GM12892 (cell line): ENCODE results near the gene KIF24.

Experiments used
- POLR2A ChIP-seq: IDR thresholded peaks from 2 replicates; pipeline ENCODE4 v1.6.1; 2011; ENCODE audit warnings: low read depth, low read length, control low read depth
- POLR2AphosphoS5 ChIP-seq: IDR thresholded peaks from 2 replicates; pipeline ENCODE4 v1.6.1; 2011; ENCODE audit warnings: low read depth, low read length, control low read depth
- TAF1 ChIP-seq: IDR thresholded peaks from 2 replicates; pipeline ENCODE4 v1.6.1; 2011; ENCODE audit warnings: low read depth, mild to moderate bottlenecking, control low read depth, low read length, borderline replicate concordance

GRCh38 chr9:34343605-34344004, 14.5 kb upstream of the KIF24 start:
- no peak for TF ChIP-seq POLR2A
- TF ChIP-seq POLR2AphosphoS5 = no peak
- TF ChIP-seq TAF1 = no peak
